C4-2B (cell line): ENCODE data around the gene PET100.

Source experiments
- H3K27ac ChIP-seq: fragments of 450-650 bp; 2 replicates; pipeline ENCODE4 v1.5.1; 2017
- CTCF ChIP-seq: fragments of 450-650 bp; conservative IDR thresholded peaks from 2 replicates; pipeline ENCODE4 v1.5.1; 2017; ENCODE audit warnings: mild to moderate bottlenecking
- ZFX ChIP-seq: fragments of 450-650 bp; IDR thresholded peaks from 2 replicates; pipeline ENCODE4 v1.6.1; 2017

The PET100 gene

GRCh38 chr19:7661744-7662538, 32.3 kb downstream of the PET100 start:
- TF ChIP-seq CTCF (no peak), ZFX (no peak)

GRCh38 chr19:7662657-7663056, 33.1 kb downstream of the PET100 start:
- H3K27ac ChIP-seq = no peak overlapping the region
- TF ChIP-seq CTCF (no peak), ZFX (no peak)

More at GRCh38 chr19:7661744-7662538, 32.3 kb downstream of the PET100 start:
- no peak overlapping the region for H3K27ac ChIP-seq

DNA sequence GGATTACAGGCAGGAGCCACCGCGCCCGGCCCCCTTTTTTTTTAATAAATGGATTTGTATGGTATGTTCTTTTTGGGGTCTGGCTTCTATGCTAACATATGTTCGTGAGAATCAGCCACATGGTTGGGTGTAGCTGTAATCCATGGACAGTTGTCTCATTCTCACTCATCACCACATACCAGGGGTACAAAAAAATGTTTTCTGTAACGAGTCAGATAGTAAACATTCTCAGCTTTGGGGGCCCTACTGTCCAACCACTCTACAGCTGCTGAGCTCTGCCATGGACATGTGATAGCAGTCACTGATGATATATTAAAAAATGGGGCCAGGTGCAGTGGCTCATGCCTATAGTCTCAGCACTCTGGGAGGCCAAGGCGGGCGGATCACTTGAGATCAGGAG, 34.1 kb downstream of the PET100 start:
- no peak overlapping the region for H3K27ac ChIP-seq
- TF ChIP-seq ZFX = no peak
- TF ChIP-seq CTCF = no peak

DNA sequence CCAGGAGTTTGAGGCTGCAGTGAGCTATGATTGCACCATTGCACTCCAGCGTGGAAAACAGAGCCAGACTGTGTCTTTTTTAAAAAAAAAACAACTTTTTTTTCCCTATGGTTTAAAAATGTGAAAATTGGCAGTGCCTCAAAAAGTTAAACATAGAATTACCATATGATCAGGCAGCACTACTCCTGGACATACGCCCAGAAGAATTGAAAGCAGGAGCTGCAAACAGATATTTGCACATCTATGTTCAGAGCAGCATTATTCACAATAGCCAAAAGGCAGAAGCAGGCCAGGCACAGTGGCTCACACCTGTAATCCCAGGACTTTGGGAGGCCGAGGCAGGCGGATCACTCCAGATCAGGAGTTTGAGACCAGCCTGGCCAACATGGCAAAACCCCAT, 35.5 kb downstream of the PET100 start:
- H3K27ac ChIP-seq = peak overlapping the region; percentile 42
- TF ChIP-seq CTCF (no peak), ZFX (no peak)

- no peak for TF ChIP-seq ZFX
- TF ChIP-seq CTCF = no peak
- no peak within 1 kb of the TSS for H3K27ac ChIP-seq
Measured at GRCh38 chr19:7668842-7669241, 39.2 kb downstream of the PET100 start, which contains the start of gene RETN. Gene RETN (plus strand): TSS chr19:7669049. CDS start chr19:7669327, 278 bp downstream.

GRCh38 chr19:7669641-7670040, 40.0 kb downstream of the PET100 start:
- no peak overlapping the region for H3K27ac ChIP-seq
- TF ChIP-seq ZFX (no peak), CTCF (no peak)

DNA sequence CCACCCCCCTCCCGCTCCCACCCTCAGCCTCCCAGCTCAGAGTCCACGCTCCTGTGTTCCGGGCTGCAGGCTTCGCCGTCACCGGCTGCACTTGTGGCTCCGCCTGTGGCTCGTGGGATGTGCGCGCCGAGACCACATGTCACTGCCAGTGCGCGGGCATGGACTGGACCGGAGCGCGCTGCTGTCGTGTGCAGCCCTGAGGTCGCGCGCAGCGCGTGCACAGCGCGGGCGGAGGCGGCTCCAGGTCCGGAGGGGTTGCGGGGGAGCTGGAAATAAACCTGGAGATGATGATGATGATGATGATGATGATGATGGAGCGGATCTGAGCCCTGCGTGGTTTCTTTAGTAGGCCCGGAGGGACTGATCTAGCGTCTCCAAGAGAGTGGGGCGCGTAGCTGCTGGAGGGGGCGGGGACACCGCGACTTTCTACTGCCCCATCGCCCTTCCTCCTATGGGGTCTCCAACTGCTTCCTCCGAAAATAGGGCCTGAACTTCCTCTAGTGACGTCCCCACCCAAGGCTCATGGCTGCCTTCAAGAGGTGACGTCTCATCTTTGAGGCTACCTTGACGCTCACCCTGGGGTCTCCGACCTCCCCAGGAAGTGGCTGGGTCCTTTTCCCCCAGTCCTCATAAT, 40.7 kb downstream of the PET100 start:
- no peak overlapping the region for H3K27ac ChIP-seq
- TF ChIP-seq ZFX (no peak), CTCF (no peak)
